Endothelial cell of umbilical vein (primary cell): Measurements from ENCODE around the gene HECW1.

Source experiments
- CTCF ChIP-seq, 2 donors: IDR thresholded peaks; 1 replicate in 1 of 2; 2 replicates in 1 of 2; pipeline ENCODE4 v1.5.1; 2011; ENCODE audit warnings: low read length in 2 of 2, mild to moderate bottlenecking in 2 of 2, moderate library complexity in 2 of 2, control low read depth in 1 of 2, inconsistent platforms in 1 of 2, low read depth in 1 of 2; ENCODE audit not compliant: insufficient read depth in 1 of 2; ENCODE audit errors: extremely low read depth in 1 of 2
- EZH2 ChIP-seq: IDR thresholded peaks from 2 replicates; pipeline ENCODE4 v1.6.1; 2012; ENCODE audit warnings: borderline replicate concordance, low read depth, mild to moderate bottlenecking, moderate library complexity, low read length, inconsistent platforms; ENCODE audit not compliant: severe bottlenecking
- FOS ChIP-seq: IDR thresholded peaks from 2 replicates; pipeline ENCODE4 v1.6.1; 2011; ENCODE audit warnings: mild to moderate bottlenecking, low read length, moderate library complexity, borderline replicate concordance; ENCODE audit not compliant: insufficient read depth
- JUN ChIP-seq: IDR thresholded peaks from 2 replicates; pipeline ENCODE4 v1.6.1; 2011; ENCODE audit warnings: borderline replicate concordance, low read depth; ENCODE audit not compliant: insufficient read length, insufficient read depth
- MAX ChIP-seq: IDR thresholded peaks from 2 replicates; pipeline ENCODE4 v1.6.1; 2011; ENCODE audit not compliant: insufficient read depth, insufficient read length
- MYC ChIP-seq: IDR thresholded peaks from one replicate; pipeline ENCODE4 v1.6.1; 2011; ENCODE audit warnings: mild to moderate bottlenecking, low read depth, low read length
- POLR2A ChIP-seq: IDR thresholded peaks from 2 replicates; pipeline ENCODE4 v1.6.1; 2012; ENCODE audit warnings: low read depth, mild to moderate bottlenecking, control low read depth, low read length

- TF ChIP-seq POLR2A (no peak), CTCF (IDR thresholded peaks at IDR 0.05; ENCODE audit: extremely low read depth in 1 of 2, insufficient read depth in 1 of 2, low read depth in 1 of 2, low read length in 2 of 2) (no peak), EZH2 (no peak), JUN (no peak), MAX (no peak), MYC (no peak), FOS (no peak)
Observed at GRCh38 chr7:43137811-43138210, 25.4 kb downstream of the HECW1 start.
